ENCODE results near the gene TEC.

The TEC gene

DNA sequence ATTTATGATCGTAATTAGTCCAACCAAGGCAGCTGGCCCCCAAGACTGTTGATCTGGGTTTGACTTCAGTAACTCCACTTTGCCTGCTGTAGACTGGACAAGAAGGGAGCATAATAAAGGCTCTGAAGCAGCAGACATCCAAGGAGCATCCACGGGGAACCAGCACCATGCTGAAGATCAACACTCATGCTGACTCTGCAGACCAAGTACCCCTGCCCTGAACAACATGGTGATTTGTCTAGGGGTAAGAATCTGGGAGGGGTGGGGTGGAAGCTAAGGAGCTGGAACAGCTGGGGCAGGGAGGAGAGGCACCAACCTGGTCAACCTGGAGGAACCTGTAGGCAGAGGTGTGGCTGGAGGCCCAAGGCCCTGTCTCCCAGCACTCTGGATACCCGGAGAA lies 2.1 kb downstream of the TEC start:
- no peak for DNase-seq

DNA sequence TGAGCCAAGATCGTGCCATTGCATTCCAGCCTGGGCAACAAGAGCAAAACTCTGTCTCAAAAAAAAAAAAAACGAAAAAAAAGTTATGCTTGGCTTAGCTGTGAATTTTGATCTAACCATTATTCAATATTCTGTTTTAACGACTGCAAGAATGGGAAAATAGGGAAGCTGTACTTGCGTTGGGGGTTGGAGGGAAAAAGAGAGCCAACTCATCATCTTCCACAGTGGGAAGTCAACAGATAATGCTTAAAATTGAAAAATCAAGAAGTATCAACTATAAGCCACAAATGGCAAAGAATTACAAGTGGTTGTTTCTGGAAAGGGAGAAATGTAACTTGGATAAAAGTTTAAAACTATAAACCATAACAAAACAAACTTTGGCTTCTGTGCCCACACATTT lies 2.9 kb downstream of the TEC start:
- peak; percentile 39 for DNase-seq

DNA sequence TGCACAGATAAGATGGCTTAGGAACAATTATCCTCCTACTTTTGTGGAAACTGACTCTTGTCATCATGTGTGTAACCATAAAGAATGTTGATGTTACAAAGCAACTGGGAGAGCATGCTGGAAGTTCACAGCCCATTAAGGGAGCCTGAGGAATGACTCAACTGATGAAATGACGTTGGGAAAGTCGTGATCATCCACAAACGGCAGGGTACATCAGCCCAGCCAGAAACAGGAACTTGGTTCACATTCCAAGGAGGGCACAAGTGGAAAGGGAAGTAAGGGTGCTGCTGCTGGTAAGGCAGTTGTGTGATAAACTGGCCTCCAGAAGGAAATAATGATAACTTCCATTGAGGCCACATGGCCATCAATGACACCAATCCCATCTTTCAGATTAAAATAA lies 6.7 kb downstream of the TEC start:
- DNase-seq, result peak; percentile 86

DNA sequence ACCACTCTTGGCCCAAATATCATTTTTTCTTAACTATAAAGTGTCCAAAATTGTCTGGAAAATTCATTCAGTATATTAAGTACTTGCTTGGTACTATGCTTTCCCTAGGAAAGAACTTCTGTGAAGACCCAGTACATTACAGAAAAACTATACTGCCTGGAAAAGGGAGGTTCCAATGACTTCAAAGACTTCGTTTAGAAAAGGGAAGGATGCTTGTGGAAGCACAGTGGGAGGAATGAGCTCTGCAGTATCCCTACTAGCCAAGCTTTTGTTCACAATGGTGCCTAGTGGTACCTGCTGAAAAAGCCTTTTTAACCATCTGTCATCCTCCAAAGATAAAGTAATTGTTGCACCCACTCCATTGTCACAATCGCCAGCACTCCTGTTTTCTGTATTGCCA lies 7.2 kb downstream of the TEC start:
- no peak for DNase-seq

DNA sequence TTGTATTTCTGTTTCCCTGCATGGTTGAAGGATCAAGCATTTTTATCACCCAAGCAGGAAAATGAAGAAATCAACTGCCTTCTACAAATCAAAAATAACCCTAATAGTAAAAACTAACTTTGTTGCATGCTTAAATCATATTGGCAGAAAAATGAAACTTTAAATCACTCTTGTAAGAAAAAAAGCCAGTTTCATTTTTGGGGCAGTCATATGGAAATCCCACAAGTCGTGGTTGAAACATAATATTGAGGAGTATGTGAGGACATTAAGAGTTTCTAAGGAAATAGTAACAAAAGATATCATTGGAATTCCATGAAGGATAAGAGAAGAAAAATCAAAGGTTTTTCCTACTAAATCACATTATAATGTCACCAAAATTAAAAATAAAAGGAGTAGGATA lies 8.4 kb downstream of the TEC start:
- peak; percentile 72 for DNase-seq

DNA sequence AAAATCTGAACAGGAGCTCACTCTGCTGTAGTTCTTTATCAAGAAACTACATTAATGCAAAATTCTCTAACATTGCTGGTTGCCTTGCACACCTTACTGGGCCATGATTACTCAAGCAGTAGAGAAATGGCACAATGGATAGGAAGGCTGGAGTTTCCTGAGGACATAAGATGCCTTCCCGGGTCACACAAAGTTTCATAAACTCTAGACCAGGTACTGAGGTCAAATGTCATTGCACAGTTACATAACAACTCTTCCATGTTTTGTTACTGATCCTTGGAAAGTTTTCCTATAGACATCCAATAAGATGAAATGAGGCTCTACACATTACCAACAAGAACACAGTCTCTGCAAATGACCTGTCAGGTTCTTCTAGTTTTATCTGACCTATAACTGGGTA lies 9.9 kb downstream of the TEC start:
- no peak for DNase-seq

DNA sequence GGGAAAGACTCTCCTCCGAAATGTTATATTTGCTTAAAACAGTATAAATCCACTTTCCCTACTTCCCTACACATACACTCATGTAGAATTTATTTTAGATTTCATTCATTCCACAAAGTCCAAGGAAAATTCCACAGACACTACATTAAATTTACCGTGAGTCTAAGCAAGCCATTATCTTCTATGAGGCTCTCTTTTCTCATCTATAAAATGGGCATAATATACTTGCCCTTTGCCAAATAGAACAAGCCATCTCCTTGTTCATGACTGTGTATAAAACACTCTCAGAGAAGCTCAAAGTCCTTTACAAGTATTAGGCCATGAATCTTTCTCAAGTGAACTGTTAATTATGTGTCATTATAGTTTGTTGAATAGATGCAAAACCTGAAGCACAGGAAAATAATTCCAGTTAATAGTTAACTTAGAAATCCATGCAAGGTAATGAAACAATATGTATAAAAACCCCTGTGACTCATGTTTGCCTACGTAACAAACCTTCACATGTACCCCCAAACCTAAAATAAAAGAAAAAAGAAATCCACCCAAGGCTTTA lies 10.7 kb downstream of the TEC start:
- DNase-seq, result no peak

DNA sequence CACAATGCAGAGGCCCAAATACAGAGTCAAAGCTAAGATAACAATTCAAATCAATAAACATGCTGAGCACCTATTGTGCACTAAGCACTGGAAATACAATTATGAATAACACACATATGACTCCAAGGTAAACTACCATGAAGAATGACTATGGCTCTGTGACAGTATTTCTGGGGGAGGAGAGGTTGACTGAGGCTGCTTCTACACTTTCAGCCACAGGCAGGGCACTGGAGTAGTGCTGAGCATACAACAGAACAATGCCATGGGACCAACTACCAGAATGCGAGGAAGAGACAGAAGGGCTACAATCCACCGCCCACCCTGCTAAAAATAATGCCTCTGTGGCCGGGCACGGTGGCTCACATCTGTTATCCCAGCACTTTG lies 13.7 kb downstream of the TEC start:
- DNase-seq, result no peak

DNA sequence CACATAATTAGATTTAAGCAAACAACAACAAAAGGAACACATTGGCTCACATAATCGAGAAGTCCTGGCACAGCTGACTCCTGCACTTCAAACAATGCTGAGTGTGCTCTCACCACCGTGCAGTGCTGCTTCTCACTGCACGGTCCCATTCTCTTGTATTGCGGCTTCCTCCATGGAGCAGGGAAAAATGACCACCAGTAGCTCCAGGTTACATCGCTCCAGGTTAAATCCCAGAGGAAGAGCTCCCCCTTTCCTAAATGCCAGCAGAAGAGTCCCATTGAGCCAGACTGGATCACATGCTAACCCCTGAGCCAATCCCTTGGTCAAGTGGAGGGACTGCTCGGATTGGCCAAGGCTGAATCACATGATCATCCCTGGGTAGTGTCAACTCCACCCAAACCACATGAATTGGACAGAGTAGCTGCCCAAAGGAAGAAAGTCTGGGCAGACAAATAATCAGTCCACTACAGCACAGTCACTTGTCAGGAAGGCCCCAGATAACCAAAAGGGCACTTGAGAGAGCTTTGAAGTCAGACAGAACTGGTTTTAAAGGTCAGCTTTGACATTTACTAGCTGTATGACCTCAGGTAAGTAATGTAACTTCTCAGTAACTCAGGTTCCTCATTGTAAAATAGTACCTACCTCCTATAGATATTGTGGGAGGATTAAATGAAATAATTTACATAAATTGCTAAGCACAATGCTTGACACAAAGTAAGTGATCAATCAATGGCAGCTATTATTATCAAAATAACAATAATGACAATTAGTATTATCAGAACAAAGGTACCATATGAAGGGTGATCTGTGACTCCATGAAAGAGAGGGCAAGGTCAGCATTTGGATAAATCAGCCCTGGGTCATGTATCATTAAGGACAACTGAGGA lies 14.3 kb downstream of the TEC start:
- no peak for DNase-seq

DNA sequence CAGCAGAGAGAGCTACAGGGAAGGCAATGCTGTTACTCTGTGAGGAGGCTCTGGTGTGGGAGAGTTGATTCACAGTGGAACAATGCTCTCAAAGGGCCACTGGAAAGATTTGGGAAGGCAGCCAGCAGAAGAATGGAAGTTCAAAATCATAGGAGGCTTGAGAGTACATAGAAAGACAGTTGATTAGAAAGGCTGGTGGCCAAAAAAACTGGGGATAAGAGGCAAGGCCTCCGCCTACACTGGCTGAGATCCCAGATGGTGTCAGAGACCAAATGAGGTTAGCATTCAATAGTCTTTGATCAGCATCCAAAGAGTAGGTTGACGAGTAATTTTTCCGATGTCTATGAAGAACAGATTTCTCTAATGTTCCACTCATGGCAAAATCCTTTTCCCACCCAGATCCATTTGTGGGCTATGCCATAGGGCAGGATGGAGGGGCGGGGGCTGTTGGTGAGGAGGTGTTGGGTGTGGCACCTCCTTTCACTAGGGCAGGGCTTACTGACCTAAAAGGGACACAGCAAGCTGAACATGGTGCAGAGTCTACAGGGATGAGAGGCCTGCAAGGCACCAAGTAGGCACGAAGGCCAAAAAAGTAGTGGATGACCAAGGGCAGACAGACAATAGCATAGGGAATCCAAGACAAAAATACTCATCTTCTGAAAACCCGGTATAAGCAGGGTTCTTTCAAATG lies 15.1 kb downstream of the TEC start:
- DNase-seq, result no peak

DNA sequence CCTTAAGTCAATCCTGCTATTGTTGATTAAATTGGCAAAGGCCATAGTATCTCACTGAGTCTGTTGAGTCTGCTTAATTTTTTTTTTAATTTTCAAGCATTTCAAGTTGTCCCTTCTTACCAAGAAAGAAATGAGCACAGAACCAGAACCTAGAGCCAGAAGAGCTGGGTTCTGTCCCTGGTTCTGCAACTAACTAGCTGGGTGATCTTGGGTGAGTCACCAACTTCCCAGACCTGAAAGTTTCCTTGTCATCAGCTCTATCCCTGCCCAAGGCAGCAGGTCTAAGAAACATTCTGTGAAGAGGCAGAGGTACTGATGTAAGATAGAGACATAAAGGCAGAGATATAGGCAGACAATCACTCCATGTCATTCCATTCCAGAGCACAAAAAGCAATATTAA lies 17.3 kb downstream of the TEC start:
- no peak for DNase-seq

DNA sequence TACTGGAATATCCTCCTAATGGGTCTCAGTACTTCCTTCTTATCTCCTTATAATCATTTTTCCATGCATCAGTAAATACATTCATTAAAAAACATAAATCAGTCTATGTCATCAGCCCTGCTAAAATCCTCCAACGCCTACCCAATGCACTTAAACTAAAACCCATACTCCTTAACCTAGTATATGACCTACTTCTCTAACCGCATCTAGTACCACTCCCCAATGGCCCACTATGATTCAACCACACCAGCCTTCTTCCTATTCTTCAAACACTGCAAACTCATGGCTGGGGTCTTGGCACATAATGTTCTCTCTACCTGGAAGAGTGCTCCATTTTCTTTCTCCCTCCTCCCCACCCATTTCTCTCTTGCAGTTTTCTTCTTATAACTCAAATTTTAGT lies 18.7 kb downstream of the TEC start:
- DNase-seq, result no peak

DNA sequence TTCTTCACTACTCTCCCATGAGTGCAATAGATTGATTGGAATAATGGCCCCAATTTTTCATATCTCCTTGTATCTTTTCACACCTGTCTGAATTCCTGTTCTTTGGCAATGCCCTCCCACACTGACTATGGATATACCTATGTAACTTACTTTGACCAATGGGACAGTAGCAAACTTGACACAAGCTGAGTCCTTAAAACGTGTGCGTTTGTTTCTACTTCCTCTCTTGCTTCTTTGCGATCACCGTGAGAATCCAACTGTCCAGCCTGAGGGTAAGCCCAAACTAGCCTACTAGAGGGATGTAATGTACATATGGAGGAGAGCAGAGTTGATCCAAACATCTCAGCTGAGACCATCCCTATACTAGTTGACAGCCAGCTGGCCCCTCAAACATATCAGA lies 19.3 kb downstream of the TEC start:
- DNase-seq, result no peak

DNA sequence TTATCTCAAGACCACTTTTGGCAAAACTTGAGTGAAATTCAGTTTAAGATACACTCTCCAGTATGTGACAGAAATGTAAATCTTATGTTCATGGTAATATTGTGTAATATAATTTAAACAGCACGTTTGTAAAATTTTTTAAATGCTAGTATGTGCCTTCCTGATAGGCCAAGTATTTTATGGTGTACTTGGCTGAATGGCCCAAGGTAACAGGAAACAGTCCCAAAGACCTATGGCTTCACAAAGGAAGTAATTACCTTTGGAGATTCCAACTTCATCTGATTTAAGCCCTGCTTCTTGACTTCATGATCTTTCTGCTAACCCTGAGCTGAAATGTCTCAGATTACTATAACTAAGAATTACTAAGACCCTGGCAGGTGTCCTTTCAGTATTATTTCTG lies 20.3 kb downstream of the TEC start:
- DNase-seq, result no peak

DNA sequence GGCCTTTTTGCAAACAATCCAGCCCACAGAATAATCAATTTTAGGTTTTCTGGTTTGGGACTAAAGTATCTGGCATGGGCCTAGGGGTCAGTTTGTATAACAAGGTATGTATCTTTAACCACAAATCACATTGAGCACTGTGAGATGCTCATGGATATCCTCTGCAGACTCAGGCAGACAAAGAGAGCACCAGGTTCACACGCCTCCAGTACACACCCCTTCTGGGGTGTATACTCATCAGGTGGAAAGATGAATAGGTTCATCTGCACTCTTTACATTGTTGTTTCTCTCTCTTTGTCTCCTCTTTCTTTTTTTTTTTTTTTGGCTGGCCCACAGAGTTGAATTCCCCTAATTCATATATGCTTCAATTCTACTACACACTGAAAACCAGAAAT lies 21.1 kb downstream of the TEC start:
- no peak for DNase-seq

DNA sequence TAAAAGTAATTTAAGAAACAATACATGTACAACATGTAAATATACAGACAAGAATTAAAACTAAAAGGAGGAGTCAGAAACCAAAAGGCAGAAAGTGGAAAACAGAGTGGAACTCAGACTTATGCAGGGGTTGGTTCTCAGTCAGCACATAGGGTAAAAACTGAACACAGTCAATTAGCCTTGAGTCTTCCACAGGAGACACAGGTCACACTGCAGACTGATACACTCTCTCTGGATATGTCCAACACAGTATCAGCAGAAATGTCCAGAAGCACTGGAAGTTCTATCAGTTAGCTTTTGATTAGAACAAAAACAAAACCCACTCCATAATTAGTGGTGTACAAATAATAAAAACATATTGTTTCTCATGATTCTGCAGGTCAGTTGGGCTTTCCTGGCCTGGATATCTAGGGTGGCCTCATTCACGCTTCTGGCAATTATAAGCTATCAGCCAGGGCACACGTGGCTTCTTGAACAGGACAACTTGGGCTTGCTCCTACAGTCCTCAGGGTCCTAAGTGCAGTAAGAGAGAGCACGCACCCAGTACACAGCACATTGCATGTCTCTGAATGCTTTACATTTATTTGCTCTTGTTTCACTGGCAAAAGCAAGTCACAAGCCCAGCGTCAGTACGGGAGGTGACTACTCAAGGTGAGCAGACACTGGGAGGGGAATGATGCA lies 21.6 kb downstream of the TEC start:
- DNase-seq, result no peak

DNA sequence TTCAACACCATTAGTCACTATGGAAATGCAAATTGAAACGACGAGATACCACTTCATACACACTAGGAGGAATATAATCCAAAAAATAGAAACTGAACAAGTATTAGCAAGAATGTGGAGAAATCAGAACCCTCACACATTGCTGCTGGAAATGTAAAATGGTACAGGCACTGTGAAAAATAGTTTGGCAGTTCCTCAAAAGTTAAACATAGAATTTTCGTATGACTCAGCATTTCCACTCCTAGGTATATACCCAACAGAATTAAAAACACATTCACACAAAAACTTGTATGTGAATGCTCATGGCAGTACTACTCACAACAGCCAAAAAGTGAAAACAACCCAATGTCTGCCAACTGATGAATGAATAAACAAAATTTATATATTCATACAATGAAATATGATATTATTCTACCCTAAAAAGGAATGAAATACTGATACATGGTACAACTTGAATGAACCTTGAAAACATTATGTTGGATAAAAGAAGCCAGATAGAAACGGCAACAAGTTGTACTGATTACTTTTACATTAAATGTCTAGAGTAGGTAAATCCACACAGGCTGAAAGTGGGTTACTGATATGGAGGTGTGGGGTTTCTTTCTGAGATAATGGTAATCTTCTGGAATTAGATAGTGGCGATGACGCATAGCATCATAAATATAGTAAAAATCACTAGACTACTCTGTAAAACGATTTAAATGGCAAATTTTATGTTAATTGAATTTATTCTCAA lies 22.3 kb downstream of the TEC start:
- peak; percentile 54 for DNase-seq

DNA sequence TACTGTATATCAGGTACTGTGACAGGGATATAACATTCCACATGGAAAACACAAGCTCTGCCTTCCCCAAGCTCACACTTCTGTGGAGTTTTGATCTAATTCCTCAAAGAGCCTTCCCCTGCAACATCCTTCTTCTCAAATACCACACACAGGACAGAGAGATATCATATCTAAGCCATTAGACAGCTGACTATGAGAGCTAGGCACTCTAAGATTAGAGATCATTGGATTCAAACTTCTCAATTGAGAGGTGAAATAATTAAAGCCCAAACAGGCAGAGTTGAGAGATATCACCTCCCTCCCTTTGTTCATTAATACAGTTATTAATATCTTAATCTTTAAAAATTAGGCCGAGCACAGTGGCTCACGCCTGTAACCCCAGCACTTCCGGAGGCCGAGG lies 25.0 kb downstream of the TEC start:
- no peak for DNase-seq

DNA sequence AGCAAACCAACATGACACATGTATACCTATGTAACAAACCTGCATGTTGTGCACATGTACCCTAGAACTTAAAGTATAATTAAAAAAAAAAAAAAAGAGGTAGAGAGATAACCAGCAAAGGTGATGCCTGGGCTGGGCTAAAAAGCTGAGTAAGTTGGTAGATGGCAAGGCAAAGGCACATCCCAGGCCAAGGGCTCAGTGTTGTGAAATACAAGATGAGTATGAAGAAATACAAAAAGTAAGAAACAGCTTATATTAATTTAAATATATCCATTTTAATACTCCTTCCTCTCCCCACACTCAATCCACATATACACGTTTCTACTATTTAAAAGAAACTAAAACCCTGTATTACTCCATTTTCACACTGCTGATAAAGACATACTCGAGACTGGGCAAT lies 25.8 kb downstream of the TEC start:
- DNase-seq, result no peak

DNA sequence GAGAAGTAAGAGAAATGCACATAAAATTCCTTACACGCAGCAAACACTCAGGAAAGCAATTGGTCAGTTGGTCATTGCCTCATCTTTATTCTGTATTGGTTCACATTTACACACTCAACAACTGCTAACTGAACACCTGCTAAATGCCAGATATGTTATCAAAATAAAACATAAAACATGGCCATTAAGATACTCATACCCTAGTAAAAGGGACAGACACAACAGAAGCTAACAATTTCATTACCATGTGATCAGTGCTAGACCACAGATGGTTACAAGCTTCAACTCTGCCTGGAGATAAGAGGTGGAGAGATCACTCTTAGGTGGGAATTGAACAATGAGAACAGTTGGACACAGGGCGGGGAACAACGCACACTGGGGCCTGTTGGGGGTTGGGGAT lies 26.2 kb downstream of the TEC start:
- no peak for DNase-seq

DNA sequence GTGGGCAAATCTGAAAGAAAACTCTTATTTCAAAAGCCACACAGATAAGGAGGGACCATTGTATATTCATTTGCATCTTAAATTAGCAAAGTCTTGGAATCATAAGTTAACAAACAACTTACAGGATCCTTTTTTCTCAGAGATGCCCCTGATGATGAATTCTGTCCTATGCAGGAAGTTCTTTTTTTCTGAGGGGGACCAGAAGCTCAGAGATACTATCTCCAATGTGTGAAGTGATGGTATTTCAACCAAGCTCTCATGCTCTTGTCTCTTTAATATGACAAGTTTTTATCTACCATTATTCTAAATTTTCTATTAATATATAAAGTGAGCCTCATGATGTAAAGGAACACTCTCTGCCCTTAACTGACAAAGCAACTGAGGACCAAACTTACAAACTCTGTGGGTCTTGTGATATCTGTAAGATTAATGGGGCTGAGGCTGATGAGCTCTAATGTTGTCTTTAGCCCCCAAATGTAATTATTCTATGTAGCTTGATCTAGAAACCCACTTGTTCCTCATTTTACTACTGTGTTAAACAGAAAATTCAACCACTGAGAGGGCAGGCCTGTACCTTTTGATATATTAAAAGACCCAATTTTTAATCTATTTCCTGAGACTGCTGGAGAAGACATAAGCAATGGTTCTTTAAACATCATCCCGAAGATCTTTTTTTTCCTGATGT lies 27.0 kb downstream of the TEC start:
- DNase-seq, result no peak

DNA sequence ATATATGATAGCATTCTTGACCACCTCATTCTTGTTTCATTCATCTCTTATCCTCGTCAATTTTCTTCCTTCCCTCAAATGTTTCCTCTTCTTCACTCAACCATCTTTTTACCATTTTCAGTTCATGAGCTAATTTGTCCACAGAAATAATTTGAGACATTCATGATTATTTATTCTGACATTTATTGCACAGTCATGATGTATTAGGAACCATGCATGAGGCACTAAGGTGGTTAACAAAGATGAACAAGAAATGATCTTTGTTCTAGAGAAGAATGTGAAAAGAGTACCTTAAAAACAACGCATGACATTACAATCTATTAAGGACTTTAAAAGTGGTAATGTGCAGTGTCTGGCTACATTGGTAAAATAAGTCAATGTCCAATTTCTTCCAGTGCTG lies 27.9 kb downstream of the TEC start:
- no peak for DNase-seq

Data from inflammatory macrophage treated with lipopolysaccharide for 4 hours (primary cell).